Hematopoietic multipotent progenitor cell treated with erythropoietin and hydrocortisone succinate and interleukin-3 and kit ligand, for 17 days (in vitro differentiated cells): Measurements from ENCODE around the gene FLVCR2.
"Not testable (repeated sequence)": the region's sequence is repeated elsewhere in the genome, so short reads cannot be mapped to it uniquely, and the experiment has no call there.

Source experiments
- DNase-seq: peaks from one replicate; pipeline ENCODE4 v3.0.0-alpha.2; 2015; ENCODE audit warnings: low spot score

The FLVCR2 gene

GRCh38 chr14:75662966-75663365, 84.5 kb downstream of the FLVCR2 start:
- DNase-seq, result no peak

GRCh38 chr14:75667099-75667765, 88.8 kb downstream of the FLVCR2 start:
- no peak for DNase-seq

GRCh38 chr14:75672605-75673192, 94.3 kb downstream of the FLVCR2 start:
- DNase-seq, result no peak

GRCh38 chr14:75673345-75674035, 95.1 kb downstream of the FLVCR2 start:
- DNase-seq, result no peak

GRCh38 chr14:75675265-75675960, 97.0 kb downstream of the FLVCR2 start:
- no peak for DNase-seq

GRCh38 chr14:75685910-75686309, 107.5 kb downstream of the FLVCR2 start:
- no peak for DNase-seq

- DNase-seq, result no peak
Observed at GRCh38 chr14:75689012-75689411, 110.6 kb downstream of the FLVCR2 start.

GRCh38 chr14:75690010-75690409, 111.6 kb downstream of the FLVCR2 start:
- DNase-seq, result no peak

- DNase-seq, result not testable (repeated sequence)
Observed at GRCh38 chr14:75695025-75695424, 116.6 kb downstream of the FLVCR2 start.

- no peak for DNase-seq
Observed at GRCh38 chr14:75697386-75697785, 119.0 kb downstream of the FLVCR2 start.
